GM18909 (cell line): ENCODE results near the gene MRGPRD.
"Not testable (repeated sequence)": the region's sequence is repeated elsewhere in the genome, so short reads cannot be mapped to it uniquely, and the experiment has no call there.

Experiments used
- ATAC-seq: cut with Tn5 transposase; IDR thresholded peaks from one replicate; pipeline ENCODE4 v1.9.1; 2021; ENCODE audit warnings: mild to moderate bottlenecking; ENCODE audit not compliant: unreplicated experiment, poor library complexity

MRGPRD gene

DNA sequence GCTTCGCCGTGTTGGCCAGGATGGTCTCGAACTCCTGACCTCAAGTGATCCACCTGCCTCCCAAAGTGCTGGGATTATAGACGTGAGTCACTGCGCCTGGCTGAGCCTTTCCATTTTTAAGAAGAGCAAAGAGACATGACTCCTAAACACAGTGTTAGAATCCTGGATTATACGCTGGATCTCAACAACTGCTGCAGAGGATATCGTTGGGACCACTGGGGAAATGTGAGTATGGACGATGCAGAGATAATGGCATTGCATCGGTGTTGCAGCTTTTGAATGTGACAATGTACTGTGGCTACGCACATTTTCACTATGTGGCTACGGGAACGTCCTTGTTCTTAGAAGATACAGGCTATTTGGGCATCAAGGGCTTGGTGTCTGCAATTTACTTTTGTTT, 26.0 kb upstream of the MRGPRD start:
- ATAC-seq = no peak

- ATAC-seq = no peak
Observed at GRCh38 chr11:69005631-69006368, 25.0 kb upstream of the MRGPRD start.

DNA sequence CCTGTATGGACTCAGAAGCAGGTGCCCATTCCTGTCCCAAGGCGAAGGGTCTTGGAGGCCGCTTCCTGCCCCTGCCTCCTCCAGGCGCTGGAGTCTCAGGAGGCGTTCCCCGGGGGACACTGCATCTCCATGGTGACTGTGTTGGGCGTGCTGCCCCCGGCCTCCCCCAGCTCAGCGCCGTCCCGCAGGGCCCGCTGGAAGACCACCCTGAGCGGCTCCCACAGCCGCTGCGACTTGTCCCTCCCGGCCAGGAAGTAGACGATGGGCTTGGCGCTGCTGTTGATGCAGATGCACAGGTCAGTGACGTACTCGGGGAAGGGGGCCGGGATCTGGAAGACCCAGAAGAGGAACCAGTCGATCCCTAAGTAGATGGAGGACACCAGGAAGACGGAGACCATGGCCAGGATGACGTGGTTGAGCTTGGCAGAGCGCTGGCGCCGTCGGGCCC, 24.4 kb upstream of the MRGPRD start:
- no peak for ATAC-seq

GRCh38 chr11:69004411-69005182, 23.8 kb upstream of the MRGPRD start:
- ATAC-seq = no peak

- ATAC-seq = no peak
Observed at GRCh38 chr11:69003866-69004367, 23.1 kb upstream of the MRGPRD start.

DNA sequence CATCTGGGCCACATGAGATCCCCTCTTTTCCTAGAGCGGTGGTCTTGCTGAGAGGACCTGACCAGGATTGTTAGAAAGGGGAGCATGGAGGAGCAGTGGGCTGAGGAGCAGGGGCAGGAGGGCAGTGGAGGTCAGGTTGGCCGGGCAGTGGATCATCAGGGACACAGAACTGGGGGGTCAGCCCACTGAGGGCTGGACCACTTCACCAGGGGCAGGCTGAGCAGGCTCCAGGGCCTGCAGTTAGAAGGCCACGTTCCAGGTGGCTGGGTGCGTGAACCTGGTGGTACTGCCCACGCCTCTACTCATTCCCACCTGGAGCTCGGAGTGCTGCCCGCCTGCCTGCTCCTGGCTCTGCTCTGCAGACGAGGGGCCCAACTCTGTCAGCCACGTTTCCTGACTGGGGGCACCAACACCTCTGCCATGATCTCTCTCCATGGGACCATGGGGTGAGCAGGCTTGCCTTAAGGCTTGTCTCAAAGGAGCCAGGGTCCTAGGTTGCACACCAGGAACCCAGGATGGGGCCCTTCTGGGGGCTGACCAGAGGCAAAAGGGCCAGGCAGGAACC, 22.6 kb upstream of the MRGPRD start:
- ATAC-seq = no peak

DNA sequence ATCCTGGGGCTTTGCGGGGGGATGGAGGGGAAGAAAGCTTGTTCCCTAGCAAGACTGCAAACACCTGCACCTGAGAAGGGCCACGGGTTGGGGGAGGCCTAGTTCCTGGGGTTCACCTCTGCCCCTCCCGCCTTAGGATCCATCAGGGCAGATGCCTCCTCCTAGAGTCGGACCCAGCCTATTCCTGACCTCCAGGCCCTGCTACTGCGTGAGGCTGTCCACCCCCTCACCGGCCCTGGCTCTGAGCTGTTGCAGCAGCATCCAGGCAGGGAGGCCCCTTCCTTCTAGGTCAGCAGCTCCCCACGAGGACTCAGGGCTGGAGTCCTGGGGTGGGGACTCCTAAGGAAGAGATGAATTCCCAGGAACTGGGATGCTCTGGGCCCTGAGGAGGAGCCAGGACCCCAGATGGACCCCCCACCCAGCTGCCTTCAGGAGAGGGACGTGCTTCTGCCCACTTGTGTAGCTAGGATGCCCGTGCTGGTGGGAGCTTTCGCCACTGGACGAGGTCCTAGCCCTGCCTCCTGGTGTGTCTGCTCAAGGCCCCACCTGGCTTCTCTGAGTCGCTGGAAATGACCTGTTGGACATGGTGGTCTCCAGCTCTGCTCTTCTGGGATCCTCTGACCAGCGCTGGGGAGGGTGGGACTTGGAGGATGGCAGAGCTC, 21.9 kb upstream of the MRGPRD start:
- ATAC-seq = no peak

DNA sequence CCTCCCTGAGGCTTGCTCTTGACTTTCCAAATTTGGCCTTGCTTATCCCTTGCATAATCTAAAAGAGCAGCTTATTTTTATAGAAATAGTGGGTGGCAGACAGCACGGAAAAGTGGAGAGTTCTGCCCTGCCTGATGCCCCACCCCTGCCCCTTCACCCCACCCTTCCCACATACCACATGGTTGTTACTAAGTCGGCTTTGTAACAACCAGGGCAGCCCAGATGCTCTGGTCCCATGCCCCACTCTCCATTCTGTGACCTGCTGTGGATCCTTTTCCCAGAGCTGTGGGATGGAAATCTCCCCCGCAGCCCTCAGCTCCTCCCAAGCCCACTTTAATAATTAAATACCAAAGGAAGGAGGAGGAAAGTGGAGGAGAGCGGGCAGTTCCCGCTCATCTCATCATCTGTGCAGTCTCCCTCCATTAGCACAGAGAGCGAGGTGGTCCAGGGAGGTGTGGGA, 21.4 kb upstream of the MRGPRD start:
- ATAC-seq = no peak

- ATAC-seq = no peak
Observed at GRCh38 chr11:69001243-69002081, 20.7 kb upstream of the MRGPRD start.

DNA sequence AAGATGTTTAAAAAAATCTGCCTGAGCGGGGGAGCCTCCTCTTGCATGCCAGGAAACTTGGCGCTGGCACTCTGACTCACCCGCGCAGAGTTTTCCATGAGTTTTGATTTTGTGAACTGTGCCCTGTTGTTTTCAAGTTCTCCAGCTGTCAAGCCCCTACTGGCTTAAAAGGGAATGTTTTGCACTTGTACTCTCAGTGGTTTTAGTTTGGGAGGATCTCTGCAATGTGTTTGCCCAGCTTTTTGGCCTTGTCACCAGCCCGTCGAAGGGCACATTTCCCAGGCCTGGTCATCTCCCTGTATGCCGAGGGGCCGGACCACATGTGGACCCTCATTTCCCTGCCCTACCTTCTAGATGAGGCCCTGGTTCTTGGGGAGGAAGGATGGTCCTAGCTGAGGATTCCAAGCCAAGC, 20.1 kb upstream of the MRGPRD start:
- ATAC-seq = no peak

DNA sequence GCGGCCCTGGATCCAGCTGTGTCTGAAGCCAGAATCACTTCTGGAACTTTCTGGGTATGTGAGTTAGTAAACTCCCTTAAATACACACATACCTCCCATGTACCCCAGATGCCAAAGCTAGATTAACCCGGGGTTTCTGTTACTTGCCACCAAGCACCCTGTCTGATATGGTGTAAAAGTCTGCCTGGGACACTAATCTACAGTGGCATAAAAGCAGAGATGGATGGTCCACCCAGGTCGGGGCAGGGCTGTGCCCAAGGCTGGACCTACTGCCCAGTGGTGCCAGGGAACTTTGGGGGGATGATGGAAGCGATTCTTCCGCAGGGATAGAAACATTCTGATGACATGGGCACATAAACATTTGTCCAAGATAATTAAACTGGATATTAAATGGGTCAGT, 19.6 kb upstream of the MRGPRD start:
- ATAC-seq = no peak

GRCh38 chr11:68999748-69000355, 19.1 kb upstream of the MRGPRD start:
- ATAC-seq = not testable (repeated sequence)

GRCh38 chr11:68999093-68999747, 18.4 kb upstream of the MRGPRD start:
- ATAC-seq = no peak

- no peak for ATAC-seq
Observed at GRCh38 chr11:68998390-68998911, 17.7 kb upstream of the MRGPRD start.

DNA sequence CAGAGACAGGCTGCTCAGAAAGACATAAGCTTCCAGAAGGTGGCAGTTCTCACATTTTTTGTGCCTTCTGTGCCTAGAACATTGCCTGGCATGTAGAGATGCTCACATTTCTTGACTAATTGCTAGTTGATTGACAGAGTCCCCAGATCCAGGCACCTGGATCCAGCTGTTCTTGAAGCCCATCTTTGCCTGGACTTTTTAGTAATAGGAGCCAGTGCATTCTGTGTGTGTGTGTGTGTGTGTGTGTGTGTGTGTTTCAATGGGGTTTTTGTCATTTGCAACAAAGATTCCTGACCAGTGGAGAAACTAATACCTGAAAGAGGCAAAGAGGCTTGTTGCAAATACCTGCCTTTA, 17.2 kb upstream of the MRGPRD start:
- ATAC-seq = no peak

DNA sequence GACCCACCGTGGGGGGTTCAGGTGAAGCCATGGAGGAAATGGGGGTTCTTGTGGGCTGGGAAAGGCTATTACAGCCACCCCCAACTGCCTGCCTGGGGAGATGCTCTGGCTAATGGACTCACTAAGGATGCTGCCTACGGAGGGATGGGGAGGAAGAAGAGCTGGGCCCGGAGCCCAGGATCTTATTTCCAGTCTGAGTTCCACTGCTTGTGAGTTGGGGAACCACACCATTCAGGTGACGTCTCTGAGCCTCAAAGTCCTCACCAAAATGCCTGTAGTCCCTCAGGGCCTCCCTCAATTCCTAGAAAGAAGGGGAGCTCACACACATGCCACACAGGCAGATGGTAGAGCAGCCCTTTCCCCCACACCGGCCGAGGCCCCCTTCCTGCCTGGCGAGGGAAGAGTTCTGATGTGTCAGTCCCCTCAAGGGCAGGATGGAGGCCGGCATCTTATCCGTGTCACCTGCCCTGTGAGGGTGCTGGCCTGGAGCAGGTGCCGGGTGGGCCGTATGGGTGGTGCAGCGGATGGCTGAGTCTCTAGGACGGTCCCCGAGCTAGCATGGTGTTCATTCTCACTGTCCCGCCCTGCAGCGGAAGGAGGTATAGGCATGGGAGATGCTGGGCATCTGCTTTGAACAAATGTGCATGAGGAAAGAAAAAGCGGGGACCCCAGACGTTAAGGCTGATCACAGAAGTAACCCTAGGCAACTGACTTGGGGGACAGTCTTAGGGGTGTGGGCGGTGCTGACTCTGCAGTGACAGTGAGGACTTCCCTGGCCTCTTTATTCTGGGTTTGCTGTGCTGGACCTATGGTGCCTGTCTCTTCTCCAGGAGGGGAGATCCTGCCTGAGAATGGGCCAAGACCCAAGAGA, 16.6 kb upstream of the MRGPRD start:
- ATAC-seq = no peak

DNA sequence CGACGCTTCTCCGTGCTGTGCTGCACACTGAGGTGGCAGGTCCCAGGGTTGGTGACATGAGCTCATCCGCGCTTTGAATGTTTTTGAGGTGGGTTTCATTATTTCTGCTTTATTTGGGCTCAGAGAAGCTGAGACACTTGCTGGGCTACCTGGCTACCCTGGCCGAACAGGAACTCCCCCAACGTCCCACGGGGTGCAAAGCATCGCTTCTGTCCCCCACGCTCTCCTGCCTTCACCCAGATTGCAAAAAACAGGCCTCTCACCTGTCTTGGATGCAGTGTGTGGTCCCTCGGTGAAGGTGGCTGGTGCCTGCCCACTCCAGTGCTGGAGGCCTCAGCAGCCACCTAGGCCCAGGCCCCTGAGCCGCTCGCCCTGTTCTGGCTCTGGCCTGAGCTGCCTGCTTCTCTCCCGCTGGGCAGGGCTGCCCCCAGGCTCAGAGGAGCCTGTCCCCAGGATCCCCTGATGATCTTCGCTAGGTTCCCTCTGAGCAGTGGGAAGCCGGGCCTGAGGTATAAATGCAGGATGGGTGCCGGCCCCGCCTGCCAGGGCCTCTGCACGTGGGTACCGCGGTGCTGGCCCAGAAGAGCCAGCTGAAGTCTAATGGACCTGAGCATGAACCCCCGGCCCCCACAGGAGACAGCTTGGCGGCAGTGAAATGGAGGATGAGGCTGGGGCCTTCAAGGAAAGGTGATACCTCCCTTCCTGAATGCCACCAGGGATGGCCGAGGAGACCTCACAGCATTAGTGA, 15.8 kb upstream of the MRGPRD start:
- ATAC-seq = no peak
